ENCODE measurements around the gene MEIS3.
A peak's percentile ranks its signal among the peaks of the same experiment; 100 is the strongest.

Gene MEIS3

GRCh38 chr19:47419030-47419783, at the start of gene MEIS3:
Gene MEIS3, minus strand, starts transcription at chr19:47419527. Its CDS starts 446 bp downstream, at chr19:47419081.
- DNase-seq = no peak

- no peak for DNase-seq
These were observed 48.6 kb upstream of the MEIS3 start for GRCh38 chr19:47467914-47468313.

GRCh38 chr19:47465957-47466356, 46.6 kb upstream of the MEIS3 start:
- DNase-seq = no peak

GRCh38 chr19:47464675-47465419, 45.5 kb upstream of the MEIS3 start:
- DNase-seq = no peak

- no peak for DNase-seq
These were observed 42.5 kb upstream of the MEIS3 start for GRCh38 chr19:47461876-47462275.

- no peak for DNase-seq
These were observed 40.1 kb upstream of the MEIS3 start for GRCh38 chr19:47459477-47459876.

- no peak for DNase-seq
These were observed 39.3 kb upstream of the MEIS3 start for GRCh38 chr19:47458672-47459071.

GRCh38 chr19:47456721-47457474, 37.6 kb upstream of the MEIS3 start:
- no peak for DNase-seq

GRCh38 chr19:47450478-47450877, 31.2 kb upstream of the MEIS3 start:
- no peak for DNase-seq

- DNase-seq = no peak
These were observed 29.0 kb upstream of the MEIS3 start for GRCh38 chr19:47448360-47448727.

GRCh38 chr19:47447470-47448359, 28.4 kb upstream of the MEIS3 start:
- no peak for DNase-seq

GRCh38 chr19:47446534-47447469, 27.5 kb upstream of the MEIS3 start:
- no peak for DNase-seq

- DNase-seq = no peak
These were observed 26.6 kb upstream of the MEIS3 start for GRCh38 chr19:47445937-47446402.

GRCh38 chr19:47445527-47445926, 26.2 kb upstream of the MEIS3 start:
- DNase-seq = no peak

GRCh38 chr19:47444388-47444821, 25.1 kb upstream of the MEIS3 start:
- DNase-seq = no peak

- no peak for DNase-seq
These were observed 24.0 kb upstream of the MEIS3 start for GRCh38 chr19:47443331-47443730.

GRCh38 chr19:47438793-47439220, 19.5 kb upstream of the MEIS3 start:
- no peak for DNase-seq

- DNase-seq = no peak
These were observed 18.2 kb upstream of the MEIS3 start for GRCh38 chr19:47437500-47437899.

GRCh38 chr19:47436712-47437401, 17.5 kb upstream of the MEIS3 start:
- peak; percentile 50 for DNase-seq

GRCh38 chr19:47435883-47436417, 16.6 kb upstream of the MEIS3 start:
- DNase-seq = no peak
